ENCODE results near the gene SESN3.

Gene SESN3

DNA sequence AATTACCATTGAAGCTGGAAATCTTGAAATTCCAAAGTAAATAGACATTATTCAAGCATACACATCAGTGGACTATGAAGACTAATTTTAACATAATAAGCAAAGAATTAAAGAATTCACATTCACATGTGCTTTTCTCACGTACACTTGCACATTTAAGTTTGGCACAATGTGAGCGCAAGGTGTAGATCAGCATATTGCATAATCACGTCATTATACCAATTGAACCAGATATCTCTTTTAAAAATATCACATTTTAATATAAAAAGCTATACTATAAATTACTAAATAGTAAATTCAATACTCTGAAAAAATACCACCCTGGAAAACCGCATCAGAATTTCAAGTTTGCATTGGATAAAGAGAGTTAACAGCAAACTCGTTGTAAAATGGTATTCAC, 60.7 kb downstream of the SESN3 start:
- ATAC-seq (ENCODE audit: insufficient read depth, low read depth) (no peak), DNase-seq (no peak)
- no peaks in the 10 kb centered on the region for H3K9me3 ChIP-seq (ENCODE audit: insufficient read depth, low read length, severe bottlenecking)
- no peak overlapping the region for H3K27ac ChIP-seq (ENCODE audit: low read length)
- peaks cover 3% of the 10 kb centered on the region for H3K27me3 ChIP-seq (ENCODE audit: insufficient read depth, low read length, poor library complexity)
- no peaks in the 10 kb centered on the region for H3K79me2 ChIP-seq (ENCODE audit: insufficient read depth, low read length)
- H4K20me1 ChIP-seq (ENCODE audit: insufficient read depth, low read length) = no peaks in the 10 kb centered on the region
- H3K4me3 ChIP-seq (ENCODE audit: low read depth in 1 of 2, low read length in 2 of 2) = no peak overlapping the region
- H3K4me1 ChIP-seq (ENCODE audit: insufficient read depth, low read length) = no peaks in the 10 kb centered on the region
- H3K36me3 ChIP-seq (ENCODE audit: insufficient read depth, low read length) = no peaks in the 10 kb centered on the region
- TF ChIP-seq, protein P1, sequence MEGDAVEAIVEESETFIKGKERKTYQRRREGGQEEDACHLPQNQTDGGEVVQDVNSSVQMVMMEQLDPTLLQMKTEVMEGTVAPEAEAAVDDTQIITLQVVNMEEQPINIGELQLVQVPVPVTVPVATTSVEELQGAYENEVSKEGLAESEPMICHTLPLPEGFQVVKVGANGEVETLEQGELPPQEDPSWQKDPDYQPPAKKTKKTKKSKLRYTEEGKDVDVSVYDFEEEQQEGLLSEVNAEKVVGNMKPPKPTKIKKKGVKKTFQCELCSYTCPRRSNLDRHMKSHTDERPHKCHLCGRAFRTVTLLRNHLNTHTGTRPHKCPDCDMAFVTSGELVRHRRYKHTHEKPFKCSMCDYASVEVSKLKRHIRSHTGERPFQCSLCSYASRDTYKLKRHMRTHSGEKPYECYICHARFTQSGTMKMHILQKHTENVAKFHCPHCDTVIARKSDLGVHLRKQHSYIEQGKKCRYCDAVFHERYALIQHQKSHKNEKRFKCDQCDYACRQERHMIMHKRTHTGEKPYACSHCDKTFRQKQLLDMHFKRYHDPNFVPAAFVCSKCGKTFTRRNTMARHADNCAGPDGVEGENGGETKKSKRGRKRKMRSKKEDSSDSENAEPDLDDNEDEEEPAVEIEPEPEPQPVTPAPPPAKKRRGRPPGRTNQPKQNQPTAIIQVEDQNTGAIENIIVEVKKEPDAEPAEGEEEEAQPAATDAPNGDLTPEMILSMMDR (IDR thresholded peaks at IDR 0.05; ENCODE audit: borderline replicate concordance, extremely low read depth, low read length, poor library complexity, severe bottlenecking) = no peak
- no peak for TF ChIP-seq EZH2 (IDR thresholded peaks at IDR 0.05; ENCODE audit: borderline replicate concordance, low read depth, low read length, severe bottlenecking)
- no peak overlapping the region for H2AFZ ChIP-seq (ENCODE audit: low read depth, low read length)
- H3K9ac ChIP-seq (ENCODE audit: low read depth, low read length) = no peak overlapping the region
- no peak overlapping the region for H3K4me2 ChIP-seq (ENCODE audit: insufficient read depth, low read length)

DNA sequence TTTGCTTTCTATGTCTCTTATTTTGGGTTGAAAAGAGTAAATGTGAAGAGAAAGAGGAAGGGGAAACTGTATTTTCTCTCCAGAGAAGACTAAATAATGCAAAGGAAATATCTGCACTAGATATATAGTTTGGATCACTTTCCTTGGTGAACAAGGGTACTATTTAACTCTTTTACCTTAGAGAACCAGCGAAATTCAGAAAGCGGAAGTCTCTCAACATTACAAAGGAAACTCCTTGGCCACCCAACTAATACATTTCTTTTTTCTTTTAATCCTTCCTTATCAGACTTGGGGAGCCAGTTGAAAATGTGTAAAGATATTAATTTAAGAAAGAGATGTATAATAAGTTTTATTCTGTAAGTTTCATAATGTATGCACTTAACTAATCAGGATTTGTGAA, 64.2 kb downstream of the SESN3 start:
- H3K4me3 ChIP-seq (ENCODE audit: low read depth in 1 of 2, low read length in 2 of 2) = no peak overlapping the region
- H3K4me2 ChIP-seq (ENCODE audit: insufficient read depth, low read length) = no peak overlapping the region
- no peak overlapping the region for H3K9ac ChIP-seq (ENCODE audit: low read depth, low read length)
- H4K20me1 ChIP-seq (ENCODE audit: insufficient read depth, low read length) = no peaks in the 10 kb centered on the region
- no peak for TF ChIP-seq EZH2 (IDR thresholded peaks at IDR 0.05; ENCODE audit: borderline replicate concordance, low read depth, low read length, severe bottlenecking)
- TF ChIP-seq, protein P1 (IDR thresholded peaks at IDR 0.05; ENCODE audit: borderline replicate concordance, extremely low read depth, low read length, poor library complexity, severe bottlenecking) = no peak
- DNase-seq (no peak), ATAC-seq (ENCODE audit: insufficient read depth, low read depth) (no peak)
- H3K36me3 ChIP-seq (ENCODE audit: insufficient read depth, low read length) = no peaks in the 10 kb centered on the region
- H2AFZ ChIP-seq (ENCODE audit: low read depth, low read length) = no peak overlapping the region
- H3K27ac ChIP-seq (ENCODE audit: low read length) = no peak overlapping the region
- H3K79me2 ChIP-seq (ENCODE audit: insufficient read depth, low read length) = no peaks in the 10 kb centered on the region
- H3K27me3 ChIP-seq (ENCODE audit: insufficient read depth, low read length, poor library complexity) = peaks cover 3% of the 10 kb centered on the region
- no peaks in the 10 kb centered on the region for H3K4me1 ChIP-seq (ENCODE audit: insufficient read depth, low read length)
- no peaks in the 10 kb centered on the region for H3K9me3 ChIP-seq (ENCODE audit: insufficient read depth, low read length, severe bottlenecking)

DNA sequence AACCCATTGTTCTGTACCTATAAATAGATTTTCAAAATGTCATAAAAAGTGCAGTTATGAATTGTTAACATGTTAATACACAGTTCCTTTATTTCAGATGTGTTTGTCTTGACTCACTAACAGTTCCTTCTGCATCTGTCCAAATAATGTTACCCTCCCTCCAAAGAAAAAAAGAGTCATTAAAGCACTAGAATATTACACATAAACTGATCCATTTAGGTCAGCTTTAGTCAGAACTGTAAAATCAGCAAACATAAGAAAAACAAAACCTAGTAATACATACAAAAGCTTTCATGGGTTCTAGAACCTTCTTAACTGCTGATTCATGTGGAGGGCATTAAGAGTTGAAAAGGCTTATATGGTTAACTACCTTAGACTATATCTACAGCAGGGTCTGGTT, 65.4 kb downstream of the SESN3 start:
- Histone ChIP-seq H3K4me1 (ENCODE audit: insufficient read depth, low read length) (no peaks in the 10 kb centered on the region), H3K79me2 (ENCODE audit: insufficient read depth, low read length) (no peaks in the 10 kb centered on the region), H3K4me3 (ENCODE audit: low read depth in 1 of 2, low read length in 2 of 2) (no peak overlapping the region), H3K4me2 (ENCODE audit: insufficient read depth, low read length) (no peak overlapping the region), H3K9ac (ENCODE audit: low read depth, low read length) (no peak overlapping the region), H3K27me3 (ENCODE audit: insufficient read depth, low read length, poor library complexity) (peaks cover 2% of the 10 kb centered on the region), H3K27ac (ENCODE audit: low read length) (no peak overlapping the region), H2AFZ (ENCODE audit: low read depth, low read length) (no peak overlapping the region), H4K20me1 (ENCODE audit: insufficient read depth, low read length) (no peaks in the 10 kb centered on the region), H3K36me3 (ENCODE audit: insufficient read depth, low read length) (no peaks in the 10 kb centered on the region), H3K9me3 (ENCODE audit: insufficient read depth, low read length, severe bottlenecking) (no peaks in the 10 kb centered on the region)
- TF ChIP-seq, protein P1 (IDR thresholded peaks at IDR 0.05; ENCODE audit: borderline replicate concordance, extremely low read depth, low read length, poor library complexity, severe bottlenecking) = no peak
- TF ChIP-seq EZH2 (IDR thresholded peaks at IDR 0.05; ENCODE audit: borderline replicate concordance, low read depth, low read length, severe bottlenecking) = no peak
- no peak for DNase-seq
- no peak for ATAC-seq (ENCODE audit: insufficient read depth, low read depth)

DNA sequence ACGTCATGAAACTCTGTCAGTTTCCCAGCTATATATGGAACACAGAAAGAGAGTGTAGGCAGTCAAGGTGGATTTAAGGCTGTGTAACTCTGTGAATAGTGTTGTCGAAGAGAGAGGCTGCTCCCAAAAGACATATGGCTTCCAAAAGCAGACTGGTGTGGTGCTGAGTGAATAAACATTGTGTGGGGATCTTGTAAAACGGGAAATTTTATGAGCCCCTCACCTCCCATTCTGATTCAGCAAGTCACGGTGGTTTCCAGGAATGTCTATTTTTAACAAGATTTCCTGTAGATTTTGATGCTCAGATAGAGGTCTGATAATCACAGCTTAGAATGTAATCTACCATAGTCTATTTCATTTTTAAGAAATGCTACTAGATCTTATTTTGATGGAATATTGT, 67.9 kb downstream of the SESN3 start:
- no peak overlapping the region for H3K4me2 ChIP-seq (ENCODE audit: insufficient read depth, low read length)
- H3K9ac ChIP-seq (ENCODE audit: low read depth, low read length) = no peak overlapping the region
- H3K36me3 ChIP-seq (ENCODE audit: insufficient read depth, low read length) = no peaks in the 10 kb centered on the region
- no peak overlapping the region for H3K27ac ChIP-seq (ENCODE audit: low read length)
- no peak for ATAC-seq (ENCODE audit: insufficient read depth, low read depth)
- no peaks in the 10 kb centered on the region for H4K20me1 ChIP-seq (ENCODE audit: insufficient read depth, low read length)
- no peak overlapping the region for H3K4me3 ChIP-seq (ENCODE audit: low read depth in 1 of 2, low read length in 2 of 2)
- H2AFZ ChIP-seq (ENCODE audit: low read depth, low read length) = no peak overlapping the region
- no peaks in the 10 kb centered on the region for H3K9me3 ChIP-seq (ENCODE audit: insufficient read depth, low read length, severe bottlenecking)
- no peak for DNase-seq
- no peaks in the 10 kb centered on the region for H3K79me2 ChIP-seq (ENCODE audit: insufficient read depth, low read length)
- TF ChIP-seq EZH2 (IDR thresholded peaks at IDR 0.05; ENCODE audit: borderline replicate concordance, low read depth, low read length, severe bottlenecking) = no peak
- TF ChIP-seq, protein P1 (IDR thresholded peaks at IDR 0.05; ENCODE audit: borderline replicate concordance, extremely low read depth, low read length, poor library complexity, severe bottlenecking) = no peak
- no peaks in the 10 kb centered on the region for H3K27me3 ChIP-seq (ENCODE audit: insufficient read depth, low read length, poor library complexity)
- H3K4me1 ChIP-seq (ENCODE audit: insufficient read depth, low read length) = no peaks in the 10 kb centered on the region
